ENCODE results near the gene SDCBP2.
"Not testable (repeated sequence)": the region's sequence is repeated elsewhere in the genome, so short reads cannot be mapped to it uniquely, and the experiment has no call there.

The SDCBP2 gene

DNA sequence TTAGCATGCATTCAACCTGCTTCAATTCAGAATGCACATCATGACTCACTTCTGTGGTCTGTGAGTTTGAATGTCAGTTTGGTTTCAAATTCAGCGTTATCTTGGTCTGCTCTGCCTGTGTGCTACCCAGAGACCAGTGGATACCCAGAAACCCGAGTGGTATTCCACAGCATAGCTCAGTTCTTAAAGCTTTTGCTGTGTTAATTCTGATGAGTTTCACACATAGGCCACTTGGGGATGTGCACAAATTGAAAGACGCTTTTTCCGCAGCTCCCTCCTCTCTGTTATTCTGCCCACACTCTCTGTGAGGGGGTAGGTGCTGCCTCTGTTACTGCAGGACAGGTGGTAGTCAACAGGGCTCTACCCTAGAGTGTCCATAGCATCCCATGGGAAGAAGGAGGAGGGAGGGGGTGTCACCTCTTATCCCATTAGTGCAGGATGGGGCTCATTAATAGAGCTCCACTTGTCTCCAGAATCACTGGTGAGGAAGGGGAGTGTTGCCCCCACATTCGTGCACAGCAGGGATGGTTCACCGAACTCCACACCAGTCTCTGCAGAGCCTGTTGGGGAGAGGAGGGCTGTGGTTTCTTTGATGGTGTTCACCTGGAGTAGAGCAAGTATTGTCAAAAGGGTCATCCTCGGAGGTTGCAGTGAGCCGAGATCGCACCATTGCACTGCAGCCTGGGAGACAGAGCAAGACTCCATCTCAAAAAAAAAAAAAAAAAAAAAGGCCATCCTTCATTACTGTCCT is 29.2 kb upstream of the SDCBP2 start:
- peak; percentile 55 for DNase-seq

DNA sequence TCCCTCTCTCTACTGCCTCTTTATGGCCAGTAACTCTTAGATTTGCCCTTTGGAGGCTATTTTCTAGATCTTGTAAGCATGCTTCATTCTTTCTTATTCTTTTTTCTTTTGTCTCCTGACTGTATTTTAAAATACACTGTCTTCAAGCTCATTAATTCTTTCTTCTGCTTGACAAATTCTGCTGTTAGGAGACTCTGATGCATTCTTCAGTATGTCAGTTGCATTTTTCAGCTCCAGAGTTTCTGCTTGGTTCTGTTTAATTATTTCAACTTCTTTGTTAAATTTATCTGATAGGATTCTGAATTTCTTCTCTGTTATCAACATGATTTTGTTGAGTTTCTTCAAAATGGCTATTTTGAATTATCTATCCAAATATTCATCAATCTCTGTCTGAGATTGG is 25.0 kb upstream of the SDCBP2 start:
- no peak for DNase-seq

- DNase-seq = no peak
Measured at GRCh38 chr20:1346315-1346969, 17.5 kb upstream of the SDCBP2 start.

GRCh38 chr20:1345756-1346093 is 16.8 kb upstream of the SDCBP2 start:
- no peak for DNase-seq

DNA sequence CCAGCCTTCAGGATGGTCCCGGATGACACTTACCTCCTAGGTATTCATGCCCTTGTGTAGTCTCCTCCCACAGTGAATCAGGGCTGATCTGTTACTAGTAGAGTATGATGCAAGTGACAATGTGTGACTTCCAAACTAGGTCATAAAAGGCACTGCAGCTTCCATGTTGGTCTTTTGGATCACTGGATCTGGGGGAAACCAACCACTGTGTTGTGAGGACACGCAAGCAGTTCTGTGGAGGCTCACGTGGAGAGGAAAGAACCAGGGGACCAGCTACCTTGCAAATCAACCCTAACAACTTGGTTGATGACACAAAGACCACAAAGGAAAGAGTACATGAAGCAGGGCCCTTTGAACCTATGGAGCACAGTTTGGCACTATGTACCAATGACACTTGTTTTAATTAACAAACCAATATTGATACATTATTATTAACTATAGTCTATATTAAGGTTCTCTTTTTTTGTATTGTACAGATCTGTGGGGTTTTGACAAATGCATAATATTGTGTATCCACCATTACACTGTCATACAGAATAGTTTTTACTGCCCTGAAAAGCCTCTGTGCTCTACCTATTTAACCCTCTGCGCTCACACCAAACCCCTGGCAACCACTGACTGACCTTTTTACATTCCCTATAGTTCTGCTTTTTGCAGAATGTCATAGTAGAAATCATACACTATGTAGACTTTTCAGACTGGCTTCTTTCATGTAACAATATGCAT is 16.3 kb upstream of the SDCBP2 start:
- peak; percentile 24 for DNase-seq

DNA sequence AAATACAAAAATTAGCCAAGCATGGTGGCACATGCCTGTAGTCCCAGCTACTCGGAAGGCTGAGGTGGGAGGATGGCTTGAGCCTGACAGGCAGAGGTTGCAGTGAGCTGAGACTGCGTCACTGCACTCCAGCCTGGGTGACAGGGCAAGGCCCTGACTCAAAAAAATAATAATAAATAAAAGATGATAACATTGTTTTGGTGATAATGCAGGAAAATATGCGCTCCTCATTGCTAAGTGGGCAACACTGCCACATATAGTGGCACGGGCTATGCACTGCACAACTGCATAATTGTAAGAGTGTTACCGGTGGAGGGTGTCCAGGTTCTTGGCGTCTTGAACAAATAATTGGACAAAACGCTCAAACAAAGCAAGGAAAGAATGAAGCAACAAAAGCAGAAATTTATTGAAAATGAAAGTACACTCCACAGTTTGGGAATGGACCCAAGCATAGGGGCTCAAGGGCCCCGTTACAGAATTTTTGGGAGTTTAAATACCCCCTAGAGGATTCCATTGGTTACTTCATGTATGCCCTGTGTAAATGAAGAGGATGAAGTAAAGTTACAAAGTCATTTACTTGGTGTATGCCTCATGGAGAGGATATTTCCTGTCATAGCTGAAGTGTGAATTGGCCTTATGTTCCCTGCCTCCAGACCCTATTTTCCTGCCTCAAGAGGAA is 14.6 kb upstream of the SDCBP2 start:
- not testable (repeated sequence) for DNase-seq

DNA sequence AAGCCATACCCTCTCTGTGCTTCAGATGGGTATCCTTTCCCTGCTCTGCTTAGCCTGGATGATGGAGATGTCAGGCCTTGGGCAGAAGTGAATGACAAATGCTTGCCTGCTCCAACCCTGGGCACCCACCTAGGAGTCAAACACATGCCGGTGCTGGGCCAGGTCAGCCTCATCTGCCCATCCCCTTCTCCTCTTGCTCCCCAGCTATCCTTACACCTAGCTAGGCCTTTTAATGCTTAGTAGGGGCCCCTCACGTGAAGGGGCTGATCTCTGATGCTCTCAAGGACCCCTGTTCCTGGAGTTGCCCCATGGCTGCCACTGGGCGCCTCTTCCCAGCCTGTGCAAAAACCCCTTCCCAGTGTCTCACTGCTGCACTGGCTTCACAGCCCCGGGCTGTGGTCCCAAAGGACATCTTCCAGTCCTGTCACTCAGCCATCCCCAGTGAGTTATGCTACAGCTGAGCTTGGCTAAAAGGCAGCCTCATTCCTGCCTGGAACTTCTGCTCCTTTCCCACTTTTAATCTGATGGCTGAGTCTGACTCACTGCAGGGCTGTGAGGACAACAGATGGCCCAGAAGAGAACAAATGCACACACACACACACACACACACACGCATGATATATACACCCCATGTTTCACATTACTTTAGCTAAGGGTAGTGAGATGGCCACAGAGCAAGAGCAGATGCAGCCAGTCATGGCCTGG is 12.8 kb upstream of the SDCBP2 start:
- no peak for DNase-seq

- no peak for DNase-seq
Measured at GRCh38 chr20:1338801-1339200, 9.9 kb upstream of the SDCBP2 start.

DNA sequence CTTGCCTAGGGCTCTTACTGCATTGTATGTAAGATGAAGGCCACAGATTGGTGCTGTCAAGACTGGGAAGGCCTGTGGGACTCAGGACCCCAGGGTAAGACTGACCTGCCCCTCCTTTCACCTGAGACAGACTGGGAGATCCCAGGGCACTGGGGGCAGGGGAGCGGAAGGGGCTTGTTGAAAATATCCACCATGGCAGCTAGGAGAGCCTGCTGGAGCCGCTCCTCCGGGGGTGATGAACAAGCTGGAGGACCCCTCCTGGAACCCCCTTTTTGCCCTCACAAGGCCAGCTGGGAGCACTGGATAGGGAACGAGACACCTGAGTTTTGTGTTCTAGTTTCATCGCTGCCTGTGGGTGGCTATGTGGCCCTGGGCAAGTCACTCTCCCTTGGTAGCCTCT is 9.2 kb upstream of the SDCBP2 start:
- no peak for DNase-seq

DNA sequence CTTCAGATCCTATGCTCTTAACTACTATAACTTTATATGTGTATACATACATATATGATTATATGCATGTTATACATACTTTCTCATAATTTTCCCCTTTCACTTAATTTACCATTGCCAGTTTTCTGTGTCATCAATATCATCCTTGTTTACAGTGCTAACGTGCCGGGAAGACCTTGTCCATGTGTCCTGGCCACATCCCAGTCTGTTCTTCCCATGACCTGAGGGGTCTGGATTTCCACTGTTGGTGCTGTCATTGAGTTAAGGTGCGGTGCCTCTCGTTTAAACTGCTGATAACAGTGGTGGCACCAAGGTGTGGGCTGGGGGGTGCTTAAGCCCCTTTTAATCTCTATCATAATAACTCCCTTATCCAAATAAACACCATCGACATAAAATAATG is 8.5 kb upstream of the SDCBP2 start:
- no peak for DNase-seq

DNA sequence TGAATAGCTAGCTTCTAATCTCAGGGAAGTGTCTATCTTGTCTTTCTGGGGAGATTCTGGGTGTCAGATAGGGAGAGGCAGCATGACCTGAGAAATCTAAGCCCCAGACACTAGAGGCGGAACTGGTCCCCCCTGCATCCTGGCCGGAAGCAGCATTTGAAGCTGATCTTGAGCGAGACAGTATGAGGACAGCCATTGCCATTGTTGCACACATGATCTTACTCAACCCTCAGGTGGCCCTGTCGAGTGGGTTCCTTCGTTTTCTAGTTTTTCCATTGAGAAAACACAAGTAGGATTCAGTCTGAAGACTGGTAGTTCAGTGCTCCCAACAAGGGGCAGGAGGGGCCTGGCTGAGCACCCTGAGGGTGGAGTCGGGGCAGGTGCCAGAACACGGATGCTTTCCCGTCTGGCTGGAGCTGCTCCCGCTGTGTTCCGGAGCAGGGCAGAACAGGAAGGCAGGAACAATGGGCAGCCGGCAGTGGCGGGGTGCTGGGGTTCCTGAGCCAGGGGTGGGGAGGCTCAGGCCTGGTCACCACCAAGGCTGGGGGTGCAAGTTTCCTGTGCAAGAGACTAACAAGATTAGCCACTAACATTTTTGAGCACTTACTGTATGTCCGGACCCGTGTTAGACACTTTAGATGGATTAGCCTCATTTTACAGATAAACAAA is 7.9 kb upstream of the SDCBP2 start:
- DNase-seq = peak; percentile 23

- peak; percentile 28 for DNase-seq
Measured at GRCh38 chr20:1335961-1336698, 7.2 kb upstream of the SDCBP2 start.

- DNase-seq = peak; percentile 20
Measured at GRCh38 chr20:1334761-1335160, 5.8 kb upstream of the SDCBP2 start.

DNA sequence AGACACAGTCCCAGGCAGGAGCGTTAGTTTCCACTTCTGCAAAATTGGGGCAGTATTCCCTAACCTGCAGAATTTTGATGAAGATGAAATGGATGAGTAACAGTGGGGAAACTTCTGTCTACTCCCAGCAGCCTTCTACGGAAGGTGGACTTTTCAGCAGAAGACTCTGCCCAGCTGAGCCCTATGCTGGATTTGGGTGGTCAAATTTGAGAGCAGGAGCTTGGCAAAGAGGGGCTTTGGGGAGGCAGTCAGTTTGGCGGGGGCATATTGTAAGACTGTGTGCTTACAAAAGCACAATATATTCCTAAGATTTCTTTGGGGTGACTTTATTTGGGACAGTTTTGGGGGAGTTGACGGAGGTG is 5.4 kb upstream of the SDCBP2 start:
- no peak for DNase-seq

DNA sequence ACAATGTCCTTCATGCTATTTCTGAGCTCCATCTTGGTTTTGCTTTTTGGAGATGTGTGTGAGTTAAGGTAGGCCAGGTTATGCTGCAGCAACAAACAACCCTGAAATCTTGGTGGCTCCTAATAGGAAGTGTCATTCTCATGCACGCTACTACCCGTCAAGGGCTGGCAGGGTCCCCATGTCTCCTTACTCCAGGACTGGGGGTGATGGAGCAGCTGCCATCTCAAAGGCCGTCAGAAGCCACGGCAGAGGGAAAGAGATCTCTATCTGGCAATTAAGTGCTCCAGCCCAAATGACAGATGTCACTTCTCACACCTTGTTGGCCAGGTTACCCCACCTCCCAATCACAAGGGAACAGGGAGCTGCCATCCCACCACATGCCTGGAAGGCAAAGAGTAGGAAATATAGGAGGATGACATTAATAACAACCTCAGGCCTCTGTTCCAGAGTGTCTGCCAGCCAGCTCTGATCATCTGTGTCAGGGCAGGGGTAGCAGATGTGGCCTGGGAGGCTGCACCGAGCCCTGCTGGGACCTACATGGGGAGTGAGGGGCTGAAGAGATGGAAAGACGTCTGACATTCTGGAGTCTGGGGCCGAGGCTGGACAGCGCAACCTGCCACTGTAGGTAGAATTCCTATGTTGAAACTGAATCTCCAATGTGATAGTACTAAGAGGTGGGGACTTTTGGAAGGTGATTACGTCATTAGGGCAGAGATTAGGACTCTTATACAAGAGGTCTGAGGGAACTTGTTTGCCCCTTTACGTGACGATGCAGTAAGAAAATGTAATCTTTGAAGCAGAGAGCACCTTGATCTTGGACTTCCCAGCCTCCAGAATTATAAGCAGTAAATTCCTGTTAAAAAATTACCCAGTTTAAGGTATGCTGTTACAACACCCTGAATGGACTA is 4.8 kb upstream of the SDCBP2 start:
- no peak for DNase-seq

DNA sequence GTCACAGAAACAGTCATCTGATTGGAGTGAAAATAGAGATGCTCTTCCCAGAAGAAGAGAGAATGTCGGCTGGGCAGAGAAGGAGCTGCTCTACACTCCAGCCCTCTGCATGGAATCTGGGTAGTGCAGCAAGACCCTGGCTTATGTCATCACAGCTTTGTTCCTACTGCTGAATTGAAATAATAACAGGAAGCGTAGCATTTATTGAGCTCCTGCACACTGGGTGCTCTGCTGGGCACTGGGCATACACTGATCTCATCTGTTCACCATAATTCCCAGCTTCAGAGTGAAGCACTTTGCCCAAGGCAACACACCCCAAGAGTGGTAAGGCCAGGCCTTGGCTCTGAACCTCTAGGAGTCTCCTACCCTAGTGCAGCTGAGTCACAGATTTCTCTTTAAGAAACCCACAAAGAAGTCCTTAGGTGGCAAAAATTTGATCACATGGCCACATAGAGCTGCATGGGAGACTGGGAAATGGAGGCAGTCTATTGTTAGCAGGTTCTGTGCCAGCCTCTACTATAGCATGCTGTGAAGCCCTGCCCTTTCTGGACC is 3.9 kb upstream of the SDCBP2 start:
- peak; percentile 21 for DNase-seq

DNA sequence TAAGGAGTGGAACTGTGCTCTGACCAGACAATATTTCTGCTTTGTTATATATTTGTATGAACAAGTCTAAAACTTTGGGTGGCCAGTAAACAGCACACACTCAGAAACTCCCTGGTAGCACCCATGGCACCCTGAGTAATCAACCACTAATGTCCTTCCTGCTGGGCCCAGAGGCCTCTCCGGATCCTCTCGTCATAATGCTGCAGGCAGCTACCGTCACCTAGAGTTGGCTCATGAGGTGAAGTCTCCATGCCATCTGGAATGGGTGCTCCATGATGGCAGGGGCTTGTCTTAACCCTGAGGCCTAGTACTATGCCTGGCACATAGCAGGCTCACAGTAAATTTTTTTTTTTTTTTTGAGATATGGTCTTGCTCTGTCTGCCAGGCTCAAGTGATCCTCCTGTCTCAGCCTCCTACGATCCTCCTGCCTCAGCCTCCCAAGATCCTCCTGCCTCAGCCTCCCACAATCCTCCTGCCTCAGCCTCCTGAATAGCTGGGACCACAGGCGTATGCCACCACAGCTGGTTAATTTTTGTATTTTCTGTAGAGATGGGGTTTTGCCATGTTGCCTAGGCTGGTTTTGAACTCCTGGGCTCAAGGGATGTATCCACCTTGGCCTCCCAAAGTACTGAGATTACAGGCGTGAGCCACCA is 3.0 kb upstream of the SDCBP2 start:
- no peak for DNase-seq

GRCh38 chr20:1331101-1331500 is 2.2 kb upstream of the SDCBP2 start:
- no peak for DNase-seq

GRCh38 chr20:1330075-1330830 is 1.3 kb upstream of the SDCBP2 start:
- peak; percentile 34 for DNase-seq
